MM.1S (cell line): ENCODE data around the gene SHISAL2A.

ENCODE experiments used
- EZH2 ChIP-seq: fragments of 300-600 bp; sonication (generic); optimal IDR thresholded peaks from 2 replicates; pipeline ENCODE3; 2017; ENCODE audit warnings: low read depth, mild to moderate bottlenecking, antibody characterized with exemption, low read length, mixed read lengths
- EZH2phosphoT487 ChIP-seq: fragments of 300-600 bp; sonication (generic); IDR thresholded peaks from 2 replicates; pipeline ENCODE4 v1.6.1; 2018; ENCODE audit warnings: antibody characterized with exemption, low read length
- TF ChIP-seq, protein P1 (sequence below): fragments of 300-600 bp; sonication (generic); IDR thresholded peaks from 2 replicates; pipeline ENCODE4 v1.5.1; 2016; ENCODE audit warnings: antibody characterized with exemption, low read length, mixed read lengths

DNA sequence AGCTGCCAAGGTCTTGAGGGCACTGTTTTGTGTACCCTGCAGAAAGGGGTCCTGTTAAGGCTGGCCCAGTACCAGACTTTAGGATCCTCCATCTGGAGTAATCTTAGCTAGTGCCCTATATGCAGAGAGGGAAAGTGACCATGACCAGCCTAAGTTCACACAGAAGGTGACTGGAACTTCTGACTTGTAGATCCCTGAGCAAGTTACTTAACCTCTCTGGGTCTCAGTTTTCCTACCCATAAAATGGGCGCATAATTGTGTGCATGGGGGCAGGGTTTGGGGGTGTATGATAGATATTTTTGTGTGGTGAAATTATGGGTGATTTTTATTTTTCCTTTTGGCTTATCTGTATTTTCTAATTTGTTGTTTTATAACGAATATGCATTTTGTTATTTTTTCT lies 3.3 kb upstream of the SHISAL2A start:
- TF ChIP-seq, protein P1, sequence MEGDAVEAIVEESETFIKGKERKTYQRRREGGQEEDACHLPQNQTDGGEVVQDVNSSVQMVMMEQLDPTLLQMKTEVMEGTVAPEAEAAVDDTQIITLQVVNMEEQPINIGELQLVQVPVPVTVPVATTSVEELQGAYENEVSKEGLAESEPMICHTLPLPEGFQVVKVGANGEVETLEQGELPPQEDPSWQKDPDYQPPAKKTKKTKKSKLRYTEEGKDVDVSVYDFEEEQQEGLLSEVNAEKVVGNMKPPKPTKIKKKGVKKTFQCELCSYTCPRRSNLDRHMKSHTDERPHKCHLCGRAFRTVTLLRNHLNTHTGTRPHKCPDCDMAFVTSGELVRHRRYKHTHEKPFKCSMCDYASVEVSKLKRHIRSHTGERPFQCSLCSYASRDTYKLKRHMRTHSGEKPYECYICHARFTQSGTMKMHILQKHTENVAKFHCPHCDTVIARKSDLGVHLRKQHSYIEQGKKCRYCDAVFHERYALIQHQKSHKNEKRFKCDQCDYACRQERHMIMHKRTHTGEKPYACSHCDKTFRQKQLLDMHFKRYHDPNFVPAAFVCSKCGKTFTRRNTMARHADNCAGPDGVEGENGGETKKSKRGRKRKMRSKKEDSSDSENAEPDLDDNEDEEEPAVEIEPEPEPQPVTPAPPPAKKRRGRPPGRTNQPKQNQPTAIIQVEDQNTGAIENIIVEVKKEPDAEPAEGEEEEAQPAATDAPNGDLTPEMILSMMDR: no peak
- TF ChIP-seq EZH2phosphoT487 (no peak), EZH2 (no peak)
